ENCODE results near the gene TAB2.
"Not testable (repeated sequence)": the region's sequence is repeated elsewhere in the genome, so short reads cannot be mapped to it uniquely, and the experiment has no call there.

Gene TAB2

DNA sequence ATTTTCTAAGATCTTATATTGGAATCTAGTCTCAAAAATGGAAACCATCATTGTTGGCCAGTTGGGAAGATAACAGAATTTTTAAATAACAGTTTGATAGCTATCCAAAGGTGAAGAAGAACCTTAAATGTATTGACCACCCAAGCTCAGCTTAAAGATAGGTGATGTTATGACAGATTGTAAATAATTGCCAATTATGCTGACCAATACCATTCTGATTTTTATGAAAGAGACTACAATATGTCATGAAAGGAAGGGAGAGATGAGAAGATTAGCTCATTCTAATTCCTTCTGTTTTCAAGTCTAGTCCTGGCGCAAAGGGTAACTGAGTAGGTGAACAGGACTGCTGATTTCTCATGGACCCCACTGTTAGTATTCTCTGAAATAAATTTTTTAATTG lies 5.7 kb upstream of the TAB2 start:
- DNase-seq (ENCODE audit: low read depth in 2 of 2), result no peak

DNA sequence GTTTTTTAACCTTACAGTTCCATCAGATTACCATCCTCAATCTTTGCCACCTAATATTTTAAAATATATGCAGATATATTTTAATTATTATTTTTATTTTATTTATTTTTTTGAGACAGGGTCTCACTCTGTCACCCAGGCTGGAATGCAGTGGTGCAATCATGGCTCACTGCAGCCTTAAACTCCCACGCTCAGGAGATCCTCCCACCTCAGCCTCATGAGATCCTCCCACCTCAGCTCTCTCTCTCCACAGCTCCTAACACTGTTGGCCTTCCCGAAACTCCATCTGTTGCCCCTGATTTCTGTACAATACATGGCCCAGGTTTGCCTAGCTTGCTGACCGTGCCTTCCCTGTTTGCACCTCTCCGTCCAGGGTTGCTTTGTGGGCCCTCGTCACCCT lies 4.4 kb upstream of the TAB2 start:
- no peak for DNase-seq (ENCODE audit: low read depth in 2 of 2)

DNA sequence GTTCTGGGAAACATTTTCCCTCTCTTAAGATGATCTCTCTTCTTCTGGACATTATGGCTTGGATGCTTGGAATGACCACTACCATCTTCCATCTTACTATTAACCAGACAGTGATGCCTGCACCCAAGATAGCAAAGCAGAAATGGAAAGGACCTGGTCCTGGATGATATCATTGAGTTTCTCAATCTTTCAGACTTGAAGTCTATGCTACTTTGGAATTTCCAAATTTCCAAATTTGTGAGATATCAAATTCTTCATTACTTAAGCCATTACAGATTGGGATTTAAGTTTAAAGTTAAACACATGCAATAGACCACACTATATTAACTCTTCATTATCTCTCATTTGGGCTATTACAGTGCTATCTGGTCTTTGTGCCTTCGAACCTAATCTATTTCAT lies 3.7 kb upstream of the TAB2 start:
- no peak for DNase-seq (ENCODE audit: low read depth in 2 of 2)

DNA sequence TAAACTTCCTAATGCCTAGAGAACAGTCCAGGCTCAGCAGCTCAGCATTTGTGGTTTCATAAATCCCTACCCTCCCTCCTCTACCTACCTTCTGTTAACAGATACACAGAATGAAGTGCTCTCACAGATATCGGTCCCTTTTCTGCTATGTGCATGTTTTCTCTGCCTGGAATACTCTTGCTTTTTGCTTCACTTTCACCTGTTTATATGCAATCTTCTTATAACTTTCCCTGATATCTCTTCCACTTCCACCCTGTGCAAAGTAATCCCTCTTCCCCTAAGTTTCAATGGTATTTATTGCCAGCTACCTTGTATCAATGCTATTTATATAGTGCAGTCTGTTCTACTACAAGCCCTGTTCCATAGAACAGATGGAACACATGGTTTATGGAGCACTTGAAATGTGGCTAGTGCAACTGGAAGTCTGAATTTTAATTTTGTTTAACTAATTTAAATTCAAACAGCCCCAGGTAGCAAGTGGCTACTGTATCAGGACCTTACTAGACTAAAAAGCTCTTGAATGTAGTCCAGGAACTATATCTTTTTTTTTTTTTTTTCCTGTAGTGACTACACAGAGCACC lies 3.1 kb upstream of the TAB2 start:
- DNase-seq (ENCODE audit: low read depth in 2 of 2), result no peak

DNA sequence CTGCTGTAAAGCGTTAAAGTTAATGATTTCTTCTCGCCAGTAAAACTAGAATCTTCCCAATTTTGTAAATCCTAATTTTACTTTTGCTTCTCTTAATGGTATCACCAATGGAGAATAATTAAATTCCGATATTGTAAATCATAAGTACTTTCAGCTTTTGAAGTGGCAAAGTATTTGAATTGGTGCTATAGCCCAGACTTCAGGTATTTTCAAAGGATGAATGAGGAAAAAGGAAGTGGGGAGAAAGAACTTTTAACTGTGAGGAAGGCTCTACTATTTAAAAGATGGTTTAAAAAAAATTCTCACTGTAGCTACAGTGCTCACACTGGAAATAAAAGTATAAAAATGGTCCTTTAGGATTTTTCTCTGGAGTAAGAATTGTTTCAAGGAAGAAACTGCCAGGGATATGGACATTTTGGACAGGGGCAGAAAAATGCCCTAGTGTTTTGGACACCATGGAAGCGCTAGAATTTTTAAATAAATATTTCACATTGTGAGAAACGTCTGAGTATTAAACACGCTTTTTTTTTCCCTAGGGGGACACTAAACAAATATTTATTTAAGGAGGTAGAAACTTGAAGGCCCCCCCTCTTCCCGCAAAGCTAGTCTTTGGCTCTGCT lies 1.3 kb upstream of the TAB2 start:
- DNase-seq (ENCODE audit: low read depth in 2 of 2), result no peak

DNA sequence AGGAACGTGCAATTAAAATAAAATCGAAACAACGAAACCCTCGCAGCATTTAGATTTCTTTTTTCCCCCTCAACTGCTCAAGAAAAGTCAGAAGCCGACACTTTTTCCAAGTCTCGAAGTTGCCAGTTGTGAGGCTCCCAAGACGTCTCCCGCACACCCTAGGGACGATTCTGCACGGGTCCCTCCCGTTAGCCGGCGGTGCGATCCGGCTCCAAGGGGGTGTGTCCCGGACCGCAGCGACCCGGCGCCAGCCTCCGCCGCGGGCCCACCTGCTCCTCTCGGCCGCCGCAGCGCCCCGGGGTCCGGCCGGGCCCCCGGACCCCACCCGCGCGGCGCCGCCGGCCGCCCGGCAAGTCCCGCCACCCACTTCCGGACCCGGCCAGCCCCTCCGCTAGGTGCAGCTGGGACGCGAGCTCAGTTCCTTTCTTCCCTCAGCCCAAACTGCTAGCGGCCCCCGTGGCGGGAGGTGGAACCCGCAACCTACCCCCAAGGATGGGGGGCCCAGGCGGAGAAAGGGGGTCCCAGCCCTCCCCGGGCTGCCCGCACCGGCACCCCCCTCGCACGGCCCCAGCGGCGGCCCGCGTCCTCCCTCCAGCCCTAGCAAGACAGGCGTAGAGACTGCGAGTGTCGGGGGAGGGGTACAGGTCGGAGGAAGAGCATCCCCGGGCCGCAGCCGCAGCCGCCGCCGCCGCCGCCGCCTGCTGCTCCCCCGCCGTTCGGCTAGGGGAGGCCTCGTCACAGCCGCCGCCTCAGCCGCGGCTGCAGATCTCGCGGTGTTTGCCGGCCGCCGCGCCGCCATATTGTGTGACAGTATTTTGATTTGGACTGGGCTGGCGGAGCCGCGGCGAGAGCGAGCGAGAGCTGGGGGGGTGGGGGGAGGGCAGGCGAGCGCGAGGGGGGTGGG lies 520 bp upstream of the TAB2 start:
- DNase-seq (ENCODE audit: low read depth in 2 of 2), result peak; percentile 78 to 82

DNA sequence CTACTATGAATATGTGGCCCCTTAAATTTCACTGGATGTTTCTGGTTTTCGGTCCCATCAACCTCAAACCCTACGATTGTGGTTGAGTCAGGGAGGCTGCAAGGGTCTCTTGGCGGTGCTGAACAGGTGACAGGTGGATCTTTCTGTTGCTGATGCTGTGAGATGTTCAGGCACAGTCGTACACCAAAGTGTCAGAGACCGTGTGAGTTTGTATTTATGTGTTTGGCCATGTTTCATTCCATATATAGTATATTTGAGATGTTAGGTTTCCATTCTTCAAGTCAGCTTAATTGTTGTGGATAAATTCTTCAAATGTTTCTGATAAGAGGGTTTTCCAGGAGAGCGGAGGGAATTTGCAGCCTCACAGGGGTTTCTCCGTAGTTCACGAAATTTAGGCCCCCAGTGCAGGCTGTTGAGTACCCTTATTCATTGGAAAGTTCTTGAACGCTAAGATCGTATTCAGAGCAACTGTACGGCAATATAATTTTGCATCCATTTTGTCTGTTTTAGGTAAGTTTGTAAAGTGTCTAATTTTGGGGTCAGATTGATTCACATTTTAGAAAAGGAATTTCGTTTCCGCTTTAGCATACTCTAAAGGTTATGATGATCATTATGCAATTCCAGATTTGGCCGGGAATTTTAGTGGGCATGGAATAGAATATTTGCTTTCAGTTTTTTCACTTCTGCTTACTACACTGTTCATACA lies 1.2 kb downstream of the TAB2 start:
- DNase-seq (ENCODE audit: low read depth in 2 of 2), result no peak

DNA sequence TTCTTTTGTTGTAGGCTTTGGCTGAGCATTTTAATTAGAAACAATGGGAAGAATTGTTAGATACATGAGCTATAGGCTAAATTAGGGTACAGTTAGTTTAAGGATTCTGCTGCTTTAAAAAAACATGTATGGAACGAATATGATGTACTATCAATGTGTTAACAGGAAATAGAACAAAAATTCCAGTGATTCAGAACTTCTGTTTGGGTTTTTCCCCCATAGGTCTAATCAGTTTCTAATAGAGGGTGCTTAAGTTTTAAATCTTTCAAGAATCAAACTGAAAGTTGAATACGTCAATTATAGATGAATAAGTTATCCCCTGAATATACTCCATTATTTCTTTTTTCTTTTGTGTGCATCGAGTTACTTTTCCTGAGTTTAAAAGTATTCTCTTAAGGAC lies 1.9 kb downstream of the TAB2 start:
- DNase-seq (ENCODE audit: low read depth in 2 of 2), result no peak

DNA sequence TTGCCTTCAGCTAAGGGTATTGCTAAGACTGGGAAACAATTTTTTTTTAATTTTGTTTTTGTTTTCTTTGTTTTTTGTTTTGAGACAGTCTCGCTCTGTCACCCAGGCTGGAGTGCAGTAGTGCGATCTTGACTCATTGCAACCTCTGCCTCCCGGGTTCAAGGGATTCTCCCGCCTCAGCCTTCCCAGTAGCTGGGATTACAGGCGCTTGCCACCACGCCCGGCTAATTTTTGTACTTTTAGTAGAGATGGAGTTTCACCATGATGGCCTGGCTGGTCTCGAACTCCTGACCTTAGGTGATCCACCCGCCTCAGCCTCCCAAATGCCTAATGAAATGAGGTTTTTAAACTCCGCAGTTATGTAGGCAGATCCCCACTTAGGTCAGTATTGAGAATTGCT lies 2.5 kb downstream of the TAB2 start:
- not testable (repeated sequence) for DNase-seq (ENCODE audit: low read depth in 2 of 2)

DNA sequence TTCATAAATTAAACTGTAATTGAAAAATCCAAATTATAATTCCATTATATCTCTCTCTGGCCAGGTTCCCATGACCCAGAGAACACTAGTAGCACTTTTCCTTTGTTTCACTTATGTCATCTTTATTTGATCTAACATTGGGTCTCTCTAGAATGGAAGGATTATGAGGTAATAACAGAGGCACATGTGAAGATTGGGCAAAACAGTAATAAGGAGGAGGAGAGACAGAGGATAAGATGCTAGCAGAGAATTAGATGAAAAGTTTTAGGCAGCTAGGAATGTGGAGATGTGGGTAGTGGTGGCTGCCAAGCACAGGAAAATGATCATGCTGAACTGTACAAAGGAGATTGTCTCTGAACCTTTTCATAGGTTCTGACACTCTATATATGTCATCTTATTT lies 3.3 kb downstream of the TAB2 start:
- DNase-seq (ENCODE audit: low read depth in 2 of 2), result no peak

DNA sequence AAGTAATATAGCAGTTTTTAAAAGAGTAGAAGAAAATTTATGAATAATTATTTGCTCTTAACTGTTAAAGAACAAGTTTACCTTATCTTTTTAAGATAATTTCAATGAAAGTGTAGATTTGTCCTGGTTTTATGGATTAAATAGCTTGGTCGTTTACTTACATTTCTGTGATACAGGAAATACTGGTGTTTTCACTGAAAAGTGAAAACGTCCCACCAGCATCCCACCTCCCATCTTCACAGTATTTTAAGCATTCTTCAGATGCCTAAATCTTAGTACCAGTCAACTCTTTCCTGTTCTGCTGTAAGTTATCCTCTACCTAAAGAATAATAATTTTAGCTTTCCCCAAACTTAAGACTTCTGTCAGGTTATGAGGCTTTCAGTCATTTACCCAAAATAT lies 5.8 kb downstream of the TAB2 start:
- DNase-seq (ENCODE audit: low read depth in 2 of 2), result no peak

DNA sequence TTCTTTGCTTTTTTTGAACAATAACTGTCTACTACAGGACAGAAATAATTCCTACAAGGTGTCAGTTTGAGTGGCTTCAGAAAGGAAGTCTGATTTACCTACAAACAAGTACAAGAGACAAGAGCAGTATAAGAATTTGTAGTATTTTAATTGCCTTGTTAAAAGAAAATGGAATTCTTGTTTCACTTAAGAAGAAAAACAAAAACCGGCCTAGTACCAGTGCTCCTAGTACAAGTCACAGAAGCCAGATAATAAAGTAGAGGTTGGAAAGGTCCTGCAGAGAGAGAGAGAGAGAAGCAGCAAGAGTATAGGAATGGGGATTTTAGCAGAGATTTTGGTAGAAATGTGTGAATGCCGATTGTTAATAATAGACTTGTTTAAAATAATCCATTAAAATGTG lies 6.4 kb downstream of the TAB2 start:
- no peak for DNase-seq (ENCODE audit: low read depth in 2 of 2)

DNA sequence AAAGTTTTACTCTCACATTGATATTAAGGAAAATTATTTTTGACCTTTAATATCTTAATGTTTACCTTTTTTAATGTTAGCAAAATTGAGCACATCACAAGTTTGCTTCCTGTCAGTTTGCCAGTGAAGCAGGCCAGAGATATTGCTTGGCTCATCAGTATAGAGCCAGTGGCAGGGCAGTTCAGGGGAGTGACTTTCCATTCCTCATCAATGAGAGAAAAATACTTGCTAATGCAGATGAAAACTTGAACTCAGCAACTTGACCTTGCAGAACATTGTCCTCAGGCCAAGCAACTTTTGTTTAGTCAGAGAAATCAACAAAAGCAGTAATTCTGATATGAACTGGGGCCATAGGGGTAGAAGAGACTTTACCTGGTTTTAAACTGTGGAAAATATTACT lies 6.9 kb downstream of the TAB2 start:
- no peak for DNase-seq (ENCODE audit: low read depth in 2 of 2)

DNA sequence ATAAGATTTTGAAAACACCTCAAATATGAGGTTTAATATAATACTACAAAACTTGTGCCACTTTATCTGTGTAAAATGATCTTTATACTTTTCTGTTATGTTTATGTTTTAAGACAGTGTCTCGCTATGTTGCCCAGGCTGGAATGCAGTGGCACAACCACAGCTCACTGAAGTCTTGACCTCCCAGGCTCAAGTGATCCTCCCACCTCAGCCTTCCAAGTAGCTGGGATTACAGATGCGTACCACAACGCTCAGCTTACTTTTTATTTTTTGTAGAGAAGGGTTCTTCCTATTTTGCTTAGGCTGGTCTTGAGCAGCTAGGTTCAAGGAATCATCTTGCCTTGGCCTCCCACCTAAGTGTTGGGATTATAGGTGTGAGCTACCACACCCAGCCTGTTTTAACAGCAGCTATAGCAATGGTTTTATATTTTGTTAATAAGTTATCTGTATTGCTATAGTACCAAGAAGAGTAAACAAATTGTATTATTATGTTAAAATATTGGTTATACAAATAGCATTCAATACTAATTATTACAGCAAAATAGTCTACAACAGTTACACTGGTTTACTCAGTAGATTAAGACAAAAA lies 8.2 kb downstream of the TAB2 start:
- no peak for DNase-seq (ENCODE audit: low read depth in 2 of 2)

DNA sequence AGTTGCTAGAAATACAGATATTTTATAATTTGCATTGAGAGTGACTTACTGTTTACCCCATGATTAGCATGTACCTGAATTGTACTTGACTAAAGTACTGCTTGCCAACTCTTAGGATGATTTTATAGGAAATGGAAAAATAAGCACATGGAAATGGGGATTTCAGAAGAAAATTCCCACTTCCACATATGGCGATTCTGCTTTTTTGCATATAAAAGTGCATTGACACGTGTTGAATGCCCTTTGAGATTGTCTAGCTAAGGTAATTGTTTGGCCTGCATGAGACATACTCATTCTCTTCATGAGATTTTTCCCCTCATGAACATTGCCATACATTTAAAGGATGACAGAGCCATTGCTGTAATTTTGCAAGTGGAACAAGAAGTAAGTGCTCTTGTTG lies 10.1 kb downstream of the TAB2 start:
- no peak for DNase-seq (ENCODE audit: low read depth in 2 of 2)

DNA sequence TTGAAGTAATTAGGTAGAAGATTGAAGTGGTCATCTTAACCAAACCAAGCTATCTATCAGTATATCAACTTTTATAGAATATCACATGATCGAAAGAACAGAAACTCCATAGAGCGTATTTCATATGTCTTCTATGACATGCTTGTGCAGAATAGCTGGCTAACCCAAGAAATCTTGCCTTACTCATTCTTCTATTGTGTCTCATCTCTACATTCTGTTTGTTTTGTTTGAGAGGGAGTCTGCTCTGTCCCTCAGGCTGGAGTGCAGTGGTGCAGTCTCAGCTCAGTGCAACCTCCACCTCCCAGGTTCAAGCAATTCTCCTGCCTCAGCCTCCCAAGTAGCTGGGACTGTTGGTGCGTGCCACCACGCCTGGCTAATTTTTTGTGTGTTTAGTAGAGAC lies 10.6 kb downstream of the TAB2 start:
- DNase-seq (ENCODE audit: low read depth in 2 of 2), result no peak

DNA sequence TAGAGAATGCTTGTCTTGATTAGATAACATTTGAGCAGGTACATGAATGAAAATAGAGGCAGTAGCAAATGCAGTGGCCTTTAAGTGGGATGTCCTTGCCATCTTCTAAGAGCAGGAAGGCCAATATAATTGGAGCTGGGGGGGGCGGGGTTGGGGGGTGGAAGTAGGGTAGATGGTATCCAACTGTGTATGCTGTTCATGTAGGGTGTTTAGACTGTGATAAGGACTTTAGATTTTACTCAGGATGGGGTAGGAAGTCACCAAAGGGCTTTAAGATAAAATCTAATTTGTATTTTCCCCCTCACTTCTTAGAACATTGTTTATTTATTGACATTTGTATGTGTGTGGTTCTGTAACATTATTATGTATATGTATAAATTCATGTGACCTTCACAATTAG lies 12.0 kb downstream of the TAB2 start:
- DNase-seq (ENCODE audit: low read depth in 2 of 2), result no peak

DNA sequence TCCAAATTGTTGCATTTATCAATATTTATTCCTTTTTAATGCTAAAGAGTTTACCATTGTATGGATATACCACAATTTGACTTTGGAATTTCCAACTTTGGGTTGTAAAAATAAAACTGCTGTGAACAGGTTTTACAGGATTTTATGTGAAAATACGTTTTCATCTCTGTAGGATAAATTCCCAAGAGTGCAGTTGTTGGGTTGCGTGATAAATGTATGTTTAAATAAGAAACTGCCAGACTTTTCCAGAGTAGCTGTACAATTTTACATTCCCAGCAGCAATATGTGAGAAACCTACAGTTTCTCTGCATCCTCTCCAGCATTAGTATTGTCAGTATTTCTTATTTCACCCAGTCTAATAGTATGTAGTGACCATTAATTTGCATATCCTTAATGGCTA lies 12.6 kb downstream of the TAB2 start:
- no peak for DNase-seq (ENCODE audit: low read depth in 2 of 2)

DNA sequence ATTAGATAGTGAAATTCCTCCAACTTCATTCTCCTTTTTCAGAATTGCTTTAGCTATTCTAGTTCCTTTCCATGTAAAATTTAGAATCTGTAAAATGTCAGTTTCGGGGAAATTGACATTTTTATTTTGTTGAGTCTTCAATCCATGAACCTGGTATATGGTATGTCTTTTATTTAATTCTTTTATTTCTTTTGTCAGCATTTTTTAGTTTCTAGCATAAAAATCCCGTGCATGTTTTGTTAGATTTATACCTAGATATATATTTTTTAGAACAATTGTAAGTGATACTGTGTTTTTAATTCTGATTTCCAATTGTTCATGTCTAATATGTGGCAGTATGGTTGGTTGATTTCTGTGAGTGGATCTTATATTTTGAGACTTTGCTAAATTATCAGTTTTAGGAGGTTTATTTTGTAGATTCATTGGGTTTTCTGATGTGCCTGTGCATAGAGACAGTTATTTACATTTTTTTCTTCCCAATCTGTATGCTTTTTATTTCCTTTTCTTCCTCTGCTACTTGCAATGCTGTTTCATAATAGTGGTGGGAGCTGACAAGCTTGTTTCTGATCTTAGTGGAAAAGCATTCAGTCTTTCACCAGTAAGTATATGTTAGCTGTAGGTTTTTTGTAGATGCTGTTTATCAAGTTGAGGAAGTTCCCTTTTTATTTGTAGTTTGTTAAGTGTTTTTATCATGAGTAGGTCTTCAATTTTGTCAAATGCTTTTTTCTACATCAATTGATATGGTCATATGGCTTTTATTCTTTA lies 13.7 kb downstream of the TAB2 start:
- no peak for DNase-seq (ENCODE audit: low read depth in 2 of 2)

DNA sequence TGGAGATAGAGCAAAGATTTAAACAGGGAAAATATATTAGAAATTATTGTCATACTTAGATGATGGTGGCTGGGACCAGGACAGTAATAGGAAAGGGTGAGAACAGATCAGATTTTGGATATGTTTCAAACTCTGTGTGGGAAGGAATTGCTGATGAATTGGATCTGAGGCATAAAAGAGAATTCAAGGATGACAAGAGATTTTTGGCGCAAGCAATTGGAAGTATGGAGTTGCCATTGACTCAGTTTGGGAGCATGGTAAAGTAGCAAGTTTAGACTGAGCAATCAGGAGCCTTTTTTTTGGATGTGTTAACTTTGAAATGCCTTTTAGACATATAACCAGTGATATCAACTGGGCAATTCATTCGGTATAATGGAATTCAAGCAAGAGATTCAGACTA lies 14.4 kb downstream of the TAB2 start:
- no peak for DNase-seq (ENCODE audit: low read depth in 2 of 2)

DNA sequence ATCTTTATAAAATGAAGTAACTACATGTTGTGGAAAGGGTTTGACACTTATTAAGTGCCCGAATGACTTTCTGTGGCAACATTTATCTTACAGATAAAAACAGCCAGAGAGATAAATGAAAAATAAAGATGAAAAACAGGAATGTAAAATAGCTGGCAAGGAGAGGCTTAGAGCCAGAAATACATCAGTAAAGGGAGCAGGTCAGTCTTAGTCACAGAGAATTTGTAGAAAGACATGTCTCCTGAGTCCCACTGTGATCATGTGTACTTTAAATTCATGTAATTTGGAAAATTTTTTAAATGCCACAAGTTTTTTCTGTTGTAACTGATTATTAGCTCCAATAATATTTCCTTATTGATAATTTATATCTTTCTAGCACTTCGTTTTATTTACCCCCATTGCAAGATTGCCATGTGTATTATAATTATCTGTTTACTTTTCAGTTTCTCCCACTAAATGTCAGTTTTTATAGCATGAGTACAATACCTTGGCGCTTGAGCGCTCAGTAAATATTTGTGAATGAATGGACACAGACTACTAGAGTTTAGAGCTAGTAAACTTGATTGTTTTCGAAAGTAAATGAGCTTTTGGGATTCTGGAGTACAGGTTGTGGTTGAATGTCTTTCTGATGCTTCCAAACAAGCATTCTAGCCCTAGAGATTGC lies 15.2 kb downstream of the TAB2 start:
- DNase-seq (ENCODE audit: low read depth in 2 of 2), result no peak
